GM13976 (cell line): ENCODE measurements around the gene HMOX1.

Experiments
- DNase-seq: peaks from one replicate; pipeline ENCODE4 v3.0.0; 2012; ENCODE audit warnings: low spot score
- CTCF ChIP-seq: IDR thresholded peaks from 2 replicates; pipeline ENCODE4 v1.5.1; 2012; ENCODE audit warnings: borderline replicate concordance, mild to moderate bottlenecking; ENCODE audit not compliant: insufficient read depth; ENCODE audit errors: extremely low read depth, missing control alignments, control extremely low read depth
- in situ Hi-C: fragments of 300-500 bp; cut with MboI; formaldehyde crosslinking; loops from one replicate; pipeline ENCODE4 v1.12.0; 2022; ENCODE audit warnings: low sequenced_read_pairs, mixed read lengths, inconsistent platforms; ENCODE audit not compliant: unreplicated experiment

HMOX1 gene

GRCh38 chr22:35397095-35397904, 16.4 kb downstream of the HMOX1 start:
- in situ Hi-C loops: no loop called here
- TF ChIP-seq CTCF: no peak
- DNase-seq: no peak

- DNase-seq: no peak
- in situ Hi-C loops: no loop called here
- TF ChIP-seq CTCF: no peak
Observed at GRCh38 chr22:35398591-35398973, 17.7 kb downstream of the HMOX1 start.

- in situ Hi-C loops: no loop called here
- no peak for DNase-seq
- no peak for TF ChIP-seq CTCF
Observed at GRCh38 chr22:35399114-35399677, 18.3 kb downstream of the HMOX1 start.

GRCh38 chr22:35399678-35400500, 19.0 kb downstream of the HMOX1 start, which contains the start of gene MCM5:
TSS of gene MCM5 (plus strand) at chr22:35400140. CDS start at chr22:35400439, 299 bp downstream.
- DNase-seq: peak; percentile 99
- in situ Hi-C loops: no loop called here
- no peak for TF ChIP-seq CTCF

- in situ Hi-C loops: no loop called here
- DNase-seq: no peak
Observed at GRCh38 chr22:35400501-35400790, 19.6 kb downstream of the HMOX1 start.

GRCh38 chr22:35401863-35402262, 21.0 kb downstream of the HMOX1 start:
- no peak for DNase-seq
- in situ Hi-C loops: no loop called here
- no peak for TF ChIP-seq CTCF

More at GRCh38 chr22:35400501-35400790, 19.6 kb downstream of the HMOX1 start:
- TF ChIP-seq CTCF: no peak
